GM21447 (cell line): ENCODE data around the gene TSHZ2.
"Not testable (repeated sequence)": the region's sequence is repeated elsewhere in the genome, so short reads cannot be mapped to it uniquely, and the experiment has no call there.

Source experiments
- ATAC-seq: cut with Tn5 transposase; IDR thresholded peaks from one replicate; pipeline ENCODE4 v1.9.1; 2021; ENCODE audit not compliant: unreplicated experiment

The TSHZ2 gene

DNA sequence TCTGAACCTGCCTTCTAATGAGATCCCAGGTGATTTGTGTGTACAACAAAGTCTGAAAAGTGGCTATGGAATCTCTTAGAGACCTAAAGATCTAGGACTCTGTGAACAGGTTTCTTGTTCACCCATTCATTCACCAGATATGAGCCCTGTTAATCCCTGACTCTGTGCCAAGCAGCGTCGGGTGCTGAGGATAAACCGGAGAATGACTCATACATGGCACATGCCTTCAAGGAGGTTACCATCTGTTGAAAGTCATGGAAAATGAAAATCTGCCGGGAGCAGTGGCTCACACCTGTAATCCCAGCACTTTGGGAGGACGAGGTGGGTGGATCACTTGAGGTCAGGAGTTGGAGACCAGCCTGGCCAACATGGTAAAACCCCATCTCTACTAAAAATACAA, 549.3 kb downstream of the TSHZ2 start:
- not testable (repeated sequence) for ATAC-seq

DNA sequence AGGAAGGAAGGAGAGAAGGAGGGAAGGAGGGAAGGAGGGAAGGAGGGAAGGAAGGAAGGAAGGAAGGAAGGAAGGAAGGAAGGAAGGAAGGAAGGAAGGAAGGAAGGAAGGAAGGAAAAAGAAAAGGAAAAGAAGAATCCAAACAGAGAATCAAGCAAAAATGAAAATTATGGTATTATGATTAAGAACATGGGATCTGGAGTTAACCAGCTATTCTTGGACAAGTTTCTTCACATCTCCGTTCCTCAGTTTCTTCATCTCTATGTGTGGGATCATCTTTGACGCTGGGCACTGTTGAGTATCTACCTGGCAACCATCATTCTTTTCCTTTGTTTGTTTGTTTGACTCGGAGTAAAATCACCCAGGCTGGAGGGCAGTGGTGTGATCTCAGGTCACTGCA, 549.9 kb downstream of the TSHZ2 start:
- no peak for ATAC-seq

DNA sequence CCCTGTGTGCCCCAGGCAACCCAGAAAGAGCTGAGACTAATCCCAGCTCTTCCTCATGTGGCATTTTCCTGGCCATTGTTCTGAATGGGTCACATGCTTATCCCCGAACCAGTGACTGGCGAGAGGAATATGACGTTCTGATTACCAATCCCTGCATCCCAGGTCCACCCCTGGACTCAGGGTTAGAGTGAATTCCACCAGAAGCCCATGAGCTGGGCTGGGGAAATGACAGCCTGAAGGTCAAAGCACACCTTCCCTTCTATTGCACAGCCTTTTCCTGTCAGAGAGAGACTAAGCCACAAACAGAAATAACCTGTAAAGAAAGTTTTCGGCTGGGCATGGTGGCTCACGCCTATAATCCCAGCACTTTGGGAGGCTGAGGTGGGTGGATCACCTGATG, 550.5 kb downstream of the TSHZ2 start:
- ATAC-seq = no peak

DNA sequence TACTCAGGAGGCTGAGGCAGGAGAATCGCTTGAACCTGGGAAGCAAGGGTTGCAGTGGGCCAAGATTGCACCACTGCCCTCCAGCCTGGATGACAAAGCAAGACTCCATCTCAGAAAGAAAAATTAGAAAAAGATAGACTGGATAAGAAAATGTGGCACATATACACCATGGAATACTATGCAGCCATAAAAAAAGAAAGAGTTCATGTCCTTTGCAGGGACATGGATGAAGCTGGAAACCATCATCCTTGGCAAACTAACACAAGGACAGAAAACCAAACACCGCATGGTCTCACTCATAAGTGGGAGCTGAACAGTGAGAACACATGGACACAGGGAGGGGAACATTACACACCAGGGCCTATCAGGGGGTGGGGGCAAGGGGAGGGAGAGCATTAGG, 551.5 kb downstream of the TSHZ2 start:
- ATAC-seq = not testable (repeated sequence)

DNA sequence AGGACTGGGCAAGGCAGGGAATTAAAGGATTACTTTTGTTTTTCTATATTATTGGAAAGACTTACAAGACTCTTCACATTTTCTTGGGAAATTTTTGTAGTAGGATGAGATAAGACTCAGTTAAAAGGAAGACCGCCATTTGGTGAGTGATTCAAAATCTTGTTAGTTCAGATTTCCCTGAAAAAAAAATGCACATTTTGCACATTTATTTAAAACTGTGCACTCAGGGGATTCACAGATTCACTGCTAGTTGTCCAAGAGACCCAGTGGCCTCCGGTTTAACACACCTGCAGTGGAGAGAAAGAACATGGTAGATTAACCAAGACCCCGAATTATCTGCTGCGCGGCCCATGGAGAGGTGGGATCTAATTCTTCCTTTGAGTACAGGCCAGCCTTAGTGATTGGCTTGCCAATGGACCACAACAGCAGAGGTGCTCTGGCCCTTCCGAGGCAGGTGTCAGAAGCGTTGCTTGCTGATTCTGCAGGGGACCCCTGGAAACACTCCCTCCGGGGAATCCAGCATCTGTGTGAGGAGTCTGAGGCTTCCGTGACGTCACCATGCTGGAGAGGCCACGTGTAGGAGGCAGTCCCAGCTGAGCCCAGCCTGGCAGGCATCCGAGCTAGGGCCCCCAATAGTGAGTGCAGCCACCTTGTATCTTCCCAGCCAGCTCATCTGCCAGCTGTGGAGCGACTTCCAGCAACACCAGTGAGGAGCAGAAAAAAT, 552.6 kb downstream of the TSHZ2 start:
- no peak for ATAC-seq

DNA sequence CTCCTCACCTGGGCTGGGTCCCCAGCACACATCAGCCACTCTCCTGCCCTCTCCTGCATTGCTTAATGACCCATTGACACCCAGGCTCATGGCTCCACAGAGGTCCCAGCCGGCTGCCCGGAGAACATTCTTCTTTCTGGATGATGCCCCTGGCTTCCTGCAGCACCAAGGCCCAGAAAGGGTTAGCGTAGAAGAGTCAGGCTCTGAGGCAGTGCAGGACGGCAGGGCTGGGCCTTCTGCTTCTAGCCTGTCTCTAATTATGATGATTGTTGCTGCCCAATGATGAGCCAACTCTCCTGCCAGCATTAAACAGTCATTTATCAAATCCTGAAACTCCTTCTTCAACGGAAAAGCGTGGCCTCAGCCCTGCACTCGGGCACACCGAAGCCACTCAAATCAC, 555.0 kb downstream of the TSHZ2 start:
- no peak for ATAC-seq

DNA sequence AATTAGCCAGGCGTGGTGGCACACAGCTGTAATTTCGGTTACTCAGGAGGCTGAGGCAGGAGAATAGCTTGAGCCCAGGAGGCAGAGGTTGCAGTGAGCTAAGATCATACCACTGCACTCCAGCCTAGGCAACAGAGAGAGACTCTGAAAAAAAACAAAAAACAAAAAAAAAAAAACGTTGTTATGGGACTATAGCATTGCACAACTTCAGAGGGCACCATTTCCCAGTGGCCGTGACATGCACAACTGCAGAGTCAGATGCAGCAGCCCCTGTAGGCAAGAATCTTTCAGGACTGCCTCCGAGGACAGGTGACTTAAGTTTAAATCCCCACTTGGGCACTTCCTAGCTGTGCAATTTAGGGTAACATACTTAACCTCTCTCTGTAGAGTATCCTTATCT, 557.5 kb downstream of the TSHZ2 start:
- no peak for ATAC-seq

DNA sequence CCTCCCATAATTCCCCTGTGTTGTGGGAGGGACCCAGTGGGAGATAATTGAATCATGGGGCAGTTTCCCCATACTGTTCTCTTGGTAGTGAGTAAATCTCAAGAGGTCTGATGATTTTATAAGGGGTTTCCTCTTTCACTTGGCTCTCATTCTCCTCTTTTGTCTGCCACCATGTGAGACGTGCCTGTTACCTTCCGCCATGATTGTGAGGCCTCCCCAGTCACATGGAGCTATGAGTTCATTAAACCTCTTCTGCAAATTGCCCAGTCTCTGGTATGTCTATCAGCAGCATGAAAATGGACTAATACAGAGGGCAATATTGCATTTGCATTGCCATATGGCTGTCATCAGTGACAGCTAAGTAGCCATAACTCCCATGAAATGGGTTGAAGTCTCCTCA, 558.3 kb downstream of the TSHZ2 start:
- ATAC-seq = no peak

DNA sequence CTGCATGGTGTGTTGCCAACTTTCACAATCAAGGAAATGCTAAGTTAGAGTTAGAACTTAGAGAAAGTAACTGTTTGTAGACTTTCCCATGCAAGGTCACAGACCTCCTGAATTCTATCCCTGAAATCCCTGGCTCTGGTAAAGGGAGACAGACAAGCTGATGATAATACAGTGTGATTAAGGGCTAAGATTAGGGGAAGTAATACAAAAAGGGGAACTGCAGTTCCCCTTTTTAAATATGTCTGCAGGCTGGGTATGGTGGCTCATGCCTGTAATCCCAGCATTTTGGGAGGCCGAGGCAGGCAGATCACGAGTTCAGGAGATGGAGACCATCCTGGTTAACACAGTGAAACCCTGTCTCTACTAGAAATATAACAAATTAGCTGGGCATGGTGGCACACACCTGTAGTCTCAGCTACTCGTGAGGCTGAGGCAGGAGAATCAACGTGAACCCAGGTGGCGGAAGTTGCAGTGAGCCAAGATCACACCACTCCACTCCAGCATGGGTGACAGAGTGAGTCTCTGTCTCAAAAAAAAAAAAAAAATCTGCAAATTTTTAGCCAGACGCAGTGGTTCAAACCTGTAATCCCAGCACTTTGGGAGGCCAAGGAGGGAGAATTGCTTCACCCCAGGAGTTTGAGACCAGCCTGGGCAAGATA, 560.6 kb downstream of the TSHZ2 start:
- ATAC-seq = not testable (repeated sequence)

DNA sequence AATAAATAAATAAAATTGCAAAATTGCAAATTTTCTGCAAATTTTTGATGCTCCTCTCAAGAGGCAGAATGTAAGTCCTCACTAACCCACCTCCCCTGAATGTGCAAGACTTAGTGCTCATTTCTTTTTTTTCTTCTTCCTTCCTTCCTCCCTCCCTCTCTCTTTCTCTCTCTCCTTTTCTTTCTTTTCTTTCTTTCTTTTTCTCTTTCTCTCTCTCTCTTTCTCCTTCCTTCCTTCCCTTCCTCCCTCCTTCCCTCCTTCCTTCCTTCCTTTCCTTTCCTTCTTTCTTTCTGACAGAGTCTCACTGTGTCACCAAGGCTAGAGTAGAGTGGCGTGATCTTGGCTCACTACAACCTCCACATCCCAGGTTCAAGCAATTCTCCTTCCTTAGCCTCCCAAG, 561.3 kb downstream of the TSHZ2 start:
- ATAC-seq = no peak

DNA sequence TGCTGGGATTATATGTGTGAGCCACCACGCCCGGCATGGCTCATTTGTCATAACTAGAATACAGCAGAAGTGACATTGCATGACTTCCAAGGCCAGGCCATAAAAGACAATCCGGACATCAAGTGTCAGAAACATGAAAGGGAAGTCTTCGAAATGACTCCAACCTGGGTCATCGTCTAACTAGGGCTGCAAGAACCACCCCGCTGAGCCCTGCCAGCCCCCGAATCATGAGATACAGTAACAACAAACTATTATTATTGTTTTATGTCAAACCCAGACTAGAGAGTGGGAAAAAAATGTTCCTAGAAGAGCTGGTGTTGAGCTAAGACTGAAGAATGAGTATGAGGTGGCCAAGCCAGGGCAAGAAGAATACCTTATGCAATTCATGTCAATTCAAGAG, 561.9 kb downstream of the TSHZ2 start:
- ATAC-seq = no peak

DNA sequence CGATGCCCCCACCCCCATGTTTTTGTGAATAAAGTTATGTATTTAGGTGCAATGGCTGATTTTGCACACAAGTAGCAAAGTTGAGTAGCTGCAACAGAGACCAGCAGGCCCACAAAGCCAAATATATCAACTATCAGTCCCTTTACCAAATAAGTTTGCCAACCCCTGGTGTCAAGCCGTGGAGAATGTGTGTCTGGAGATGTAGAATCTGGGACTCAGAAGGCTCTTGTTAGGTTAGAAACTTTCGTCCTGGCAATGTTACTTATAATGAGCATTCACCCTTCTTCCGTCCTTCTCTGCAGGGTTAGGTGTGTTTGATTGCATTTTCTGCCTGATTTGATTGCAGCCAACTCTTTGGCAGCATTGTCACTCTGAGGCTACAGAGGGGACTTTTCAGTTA, 563.7 kb downstream of the TSHZ2 start:
- ATAC-seq = no peak

DNA sequence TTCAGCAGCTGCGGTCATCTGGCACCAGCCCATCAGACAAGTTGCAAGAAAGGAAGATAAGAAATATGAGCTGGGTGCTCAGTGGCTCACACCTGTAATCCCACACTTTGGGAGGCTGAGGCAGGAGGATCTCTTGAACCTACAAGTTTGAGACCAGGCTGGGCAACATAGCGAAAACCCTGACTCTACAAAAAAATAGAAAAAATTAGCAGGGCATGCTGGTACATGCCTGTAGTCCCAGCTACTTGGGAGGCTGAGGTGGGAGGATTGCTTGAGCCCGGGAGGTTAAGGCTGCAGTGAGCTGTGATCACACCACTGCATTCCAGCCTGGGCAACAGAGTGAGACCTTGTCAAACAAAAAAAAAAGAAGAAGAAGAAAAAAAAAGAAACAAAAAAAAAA, 564.2 kb downstream of the TSHZ2 start:
- ATAC-seq = not testable (repeated sequence)

DNA sequence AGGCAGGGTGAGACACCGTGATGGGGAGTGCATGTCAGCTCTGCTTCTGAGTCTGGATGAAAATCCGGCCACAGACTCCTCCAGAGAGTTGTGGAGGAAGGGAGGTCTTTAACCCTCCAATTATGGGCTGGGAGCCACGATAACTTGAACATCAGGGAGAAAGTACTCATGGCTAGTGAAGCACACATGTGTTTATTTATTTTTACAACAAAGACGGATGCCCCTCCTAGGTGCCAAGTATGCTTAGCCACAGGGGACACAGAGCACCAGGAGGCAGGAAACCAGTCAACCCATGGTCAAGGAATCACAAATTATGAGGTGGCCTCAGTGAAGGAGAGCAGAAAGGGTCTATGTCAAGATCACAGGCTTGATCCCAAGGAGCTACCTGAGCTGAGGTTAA, 567.4 kb downstream of the TSHZ2 start:
- no peak for ATAC-seq
